ENCODE measurements around the gene MKLN1. TPM values are rescaled to one million over a fixed set of nuclear protein-coding genes. Genes with fewer than 3 reads are reported as not detected.

MKLN1 gene
- total RNA-seq, 1 donor from 2014 or later, result 20.0 TPM

DNA sequence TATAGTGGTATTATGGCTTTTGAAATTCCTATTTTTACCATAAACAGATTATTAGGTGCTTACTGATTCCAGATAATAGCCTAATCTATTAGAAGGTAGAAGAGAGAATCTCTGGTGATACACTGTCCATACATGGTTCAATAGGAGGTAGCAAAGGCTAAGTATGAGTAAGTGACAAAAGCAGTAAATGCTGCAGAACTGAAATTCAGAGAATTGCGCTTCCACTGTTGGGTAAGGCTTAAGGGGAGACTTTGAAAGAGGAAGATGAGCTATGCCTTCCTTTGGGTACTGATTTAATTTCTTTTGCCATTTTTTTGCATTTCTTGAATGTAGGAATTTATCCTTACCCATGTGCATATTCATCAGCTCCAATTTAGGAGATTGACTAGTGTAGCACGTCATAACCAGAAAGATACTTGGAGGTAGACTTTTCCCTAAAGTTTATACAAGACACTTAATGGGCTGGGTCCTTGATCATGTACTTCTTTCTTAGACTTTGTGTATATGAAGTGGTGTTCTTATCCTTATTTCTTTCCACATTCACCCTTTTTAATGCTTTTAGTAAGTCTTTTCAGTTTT lies 15.3 kb downstream of the MKLN1 start:
- no peak for FAIRE-seq
- no peaks in the 10 kb centered on the region for H3K36me3 ChIP-seq (ENCODE audit: control insufficient read depth, insufficient read depth, low read length)
- H3K4me3 ChIP-seq (ENCODE audit: low read depth, low read length), result no peak overlapping the region
- TF ChIP-seq, protein P1, sequence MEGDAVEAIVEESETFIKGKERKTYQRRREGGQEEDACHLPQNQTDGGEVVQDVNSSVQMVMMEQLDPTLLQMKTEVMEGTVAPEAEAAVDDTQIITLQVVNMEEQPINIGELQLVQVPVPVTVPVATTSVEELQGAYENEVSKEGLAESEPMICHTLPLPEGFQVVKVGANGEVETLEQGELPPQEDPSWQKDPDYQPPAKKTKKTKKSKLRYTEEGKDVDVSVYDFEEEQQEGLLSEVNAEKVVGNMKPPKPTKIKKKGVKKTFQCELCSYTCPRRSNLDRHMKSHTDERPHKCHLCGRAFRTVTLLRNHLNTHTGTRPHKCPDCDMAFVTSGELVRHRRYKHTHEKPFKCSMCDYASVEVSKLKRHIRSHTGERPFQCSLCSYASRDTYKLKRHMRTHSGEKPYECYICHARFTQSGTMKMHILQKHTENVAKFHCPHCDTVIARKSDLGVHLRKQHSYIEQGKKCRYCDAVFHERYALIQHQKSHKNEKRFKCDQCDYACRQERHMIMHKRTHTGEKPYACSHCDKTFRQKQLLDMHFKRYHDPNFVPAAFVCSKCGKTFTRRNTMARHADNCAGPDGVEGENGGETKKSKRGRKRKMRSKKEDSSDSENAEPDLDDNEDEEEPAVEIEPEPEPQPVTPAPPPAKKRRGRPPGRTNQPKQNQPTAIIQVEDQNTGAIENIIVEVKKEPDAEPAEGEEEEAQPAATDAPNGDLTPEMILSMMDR (IDR thresholded peaks at IDR 0.05; ENCODE audit: insufficient read depth, low read length, severe bottlenecking), result no peak
- H3K27me3 ChIP-seq (ENCODE audit: control insufficient read depth, insufficient read depth, low read length), result no peaks in the 10 kb centered on the region
- DNase-seq (ENCODE audit: low read depth), result no peak

DNA sequence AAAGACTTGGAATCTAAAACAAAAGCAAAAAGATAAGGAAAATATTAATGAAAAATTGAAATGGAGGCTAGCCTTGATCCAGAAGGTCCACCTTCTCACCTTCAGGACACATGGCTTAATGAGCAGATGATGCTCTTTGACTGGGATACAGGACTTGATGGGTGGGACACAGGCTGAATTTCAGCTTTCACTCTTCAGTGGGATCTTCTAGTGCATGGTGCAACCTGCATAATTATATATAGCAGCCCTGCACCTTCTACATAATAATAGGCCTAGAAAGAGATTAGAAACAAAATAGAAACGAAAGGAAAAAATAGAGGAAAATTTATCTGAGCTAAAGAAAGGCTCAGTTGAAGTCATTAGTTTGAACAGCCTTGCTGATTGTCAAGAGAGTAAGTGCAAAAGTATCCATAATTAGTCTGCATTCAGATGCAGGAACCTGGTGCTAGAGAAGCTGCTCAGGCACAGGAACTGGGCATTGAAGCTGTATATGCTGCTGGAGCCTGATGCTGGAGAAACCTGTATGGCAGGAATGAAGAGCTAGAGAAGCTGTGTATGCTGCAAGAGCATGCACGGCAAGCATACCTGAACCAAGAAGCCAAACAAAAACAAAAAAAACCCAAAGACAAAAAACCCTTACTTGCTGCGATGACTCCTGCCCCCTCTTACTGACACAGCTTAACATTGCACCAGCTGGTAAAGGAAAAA lies 19.4 kb downstream of the MKLN1 start:
- TF ChIP-seq, protein P1 (IDR thresholded peaks at IDR 0.05; ENCODE audit: insufficient read depth, low read length, severe bottlenecking), result no peak
- FAIRE-seq (no peak), DNase-seq (ENCODE audit: low read depth) (peak; percentile 61)
- H3K27me3 ChIP-seq (ENCODE audit: control insufficient read depth, insufficient read depth, low read length), result no peaks in the 10 kb centered on the region
- H3K4me3 ChIP-seq (ENCODE audit: low read depth, low read length), result no peak overlapping the region
- no peaks in the 10 kb centered on the region for H3K36me3 ChIP-seq (ENCODE audit: control insufficient read depth, insufficient read depth, low read length)

DNA sequence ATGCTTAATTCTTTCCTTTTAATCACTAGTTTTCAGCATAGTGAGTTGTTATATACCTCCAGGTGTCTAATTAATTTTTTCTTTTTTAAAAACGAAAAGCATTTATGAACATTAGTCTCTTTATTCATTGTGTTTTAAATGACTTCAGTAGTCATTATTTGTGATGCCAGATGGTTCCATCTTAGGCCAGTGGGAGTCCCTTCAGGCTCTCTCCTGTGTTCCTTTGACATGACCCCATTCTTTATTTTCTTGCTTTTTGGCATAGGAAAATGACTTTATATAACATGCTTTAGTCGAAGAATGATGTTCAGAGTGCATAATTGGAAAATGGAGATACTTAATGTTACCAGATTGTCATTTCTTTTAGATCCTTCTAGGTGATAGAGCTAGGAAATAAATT lies 24.4 kb downstream of the MKLN1 start:
- FAIRE-seq (no peak), DNase-seq (ENCODE audit: low read depth) (no peak)
- TF ChIP-seq, protein P1 (IDR thresholded peaks at IDR 0.05; ENCODE audit: insufficient read depth, low read length, severe bottlenecking), result no peak
- H3K36me3 ChIP-seq (ENCODE audit: control insufficient read depth, insufficient read depth, low read length), result no peaks in the 10 kb centered on the region
- no peak overlapping the region for H3K4me3 ChIP-seq (ENCODE audit: low read depth, low read length)
- no peaks in the 10 kb centered on the region for H3K27me3 ChIP-seq (ENCODE audit: control insufficient read depth, insufficient read depth, low read length)

DNA sequence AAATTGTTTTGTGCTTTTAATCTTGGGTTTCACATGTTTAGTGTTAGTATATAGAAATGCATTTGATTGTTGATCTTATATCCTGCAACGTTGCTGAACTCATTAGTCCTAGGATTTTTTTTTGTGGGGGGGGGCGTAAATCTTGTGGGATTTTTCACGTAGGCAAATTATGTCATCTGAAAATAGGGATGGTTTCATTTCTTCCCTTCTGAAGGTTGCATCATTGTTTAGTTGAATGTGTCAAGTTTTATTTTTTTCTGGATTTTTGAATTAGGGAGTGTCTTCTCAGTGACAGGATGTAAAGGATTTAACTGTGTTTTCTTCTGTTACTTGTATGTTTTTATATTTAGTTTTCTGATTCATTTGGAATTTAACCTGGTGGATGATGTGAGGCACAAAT lies 26.7 kb downstream of the MKLN1 start:
- Histone ChIP-seq H3K4me3 (ENCODE audit: low read depth, low read length) (no peak overlapping the region), H3K36me3 (ENCODE audit: control insufficient read depth, insufficient read depth, low read length) (no peaks in the 10 kb centered on the region), H3K27me3 (ENCODE audit: control insufficient read depth, insufficient read depth, low read length) (no peaks in the 10 kb centered on the region)
- DNase-seq (ENCODE audit: low read depth) (no peak), FAIRE-seq (no peak)
- TF ChIP-seq, protein P1 (IDR thresholded peaks at IDR 0.05; ENCODE audit: insufficient read depth, low read length, severe bottlenecking), result no peak

DNA sequence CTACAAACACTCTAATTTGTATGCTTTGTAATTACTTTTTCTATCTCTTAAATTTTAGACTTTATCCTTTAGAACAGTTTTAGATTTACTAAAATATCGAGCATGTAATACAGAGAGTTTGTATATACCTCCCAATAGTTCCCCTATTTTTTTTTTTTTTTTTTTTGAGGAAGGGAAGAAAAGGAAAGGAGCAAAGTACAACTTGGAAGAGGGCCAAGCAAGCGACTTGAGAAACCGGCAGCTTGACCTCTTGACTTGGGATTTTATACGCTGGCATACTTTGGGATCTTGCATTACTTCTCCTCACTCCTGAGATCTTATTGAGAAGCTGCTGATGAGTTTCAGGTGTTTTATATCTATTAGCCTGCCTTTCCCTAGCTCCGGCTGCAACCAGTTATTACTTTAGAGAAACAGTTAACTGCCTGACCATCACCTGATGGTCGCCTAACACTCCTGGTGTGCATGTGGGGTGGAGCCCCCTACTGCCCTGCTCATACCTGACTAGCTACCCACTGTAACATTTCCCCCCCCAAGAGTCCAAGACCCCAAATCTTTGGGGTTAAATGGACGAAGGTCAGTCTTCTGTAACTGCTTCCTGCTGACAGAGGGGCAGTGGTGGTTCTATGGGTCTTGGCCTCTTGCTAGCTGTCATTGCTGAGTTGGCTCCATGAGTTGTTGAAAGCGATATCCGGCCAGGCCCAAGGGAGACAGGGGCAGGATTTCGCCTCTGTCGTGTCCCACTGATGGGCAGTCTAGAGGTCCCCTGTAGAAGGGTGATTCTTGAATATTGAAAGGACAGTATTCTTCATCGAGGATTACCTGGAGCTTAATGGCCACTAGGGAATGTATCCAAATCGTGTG lies 28.5 kb downstream of the MKLN1 start:
- no peak for DNase-seq (ENCODE audit: low read depth)

More for the DNA sequence above, 28.5 kb downstream of the MKLN1 start:
- Histone ChIP-seq H3K36me3 (ENCODE audit: control insufficient read depth, insufficient read depth, low read length) (no peaks in the 10 kb centered on the region), H3K4me3 (ENCODE audit: low read depth, low read length) (no peak overlapping the region), H3K27me3 (ENCODE audit: control insufficient read depth, insufficient read depth, low read length) (no peaks in the 10 kb centered on the region)
- no peak for FAIRE-seq
- TF ChIP-seq, protein P1 (IDR thresholded peaks at IDR 0.05; ENCODE audit: insufficient read depth, low read length, severe bottlenecking), result no peak

Data from bronchial epithelial cell (primary cell).